Fibroblast of upper back skin (primary cell): Measurements from ENCODE around the gene GPT2.
A peak's percentile ranks its signal among the peaks of the same experiment; 100 is the strongest.
"Not testable (repeated sequence)": the region's sequence is repeated elsewhere in the genome, so short reads cannot be mapped to it uniquely, and the experiment has no call there.

ENCODE experiments used
- DNase-seq: peaks from one replicate; pipeline ENCODE4 v3.0.0-alpha.2; 2013

GPT2 gene

DNA sequence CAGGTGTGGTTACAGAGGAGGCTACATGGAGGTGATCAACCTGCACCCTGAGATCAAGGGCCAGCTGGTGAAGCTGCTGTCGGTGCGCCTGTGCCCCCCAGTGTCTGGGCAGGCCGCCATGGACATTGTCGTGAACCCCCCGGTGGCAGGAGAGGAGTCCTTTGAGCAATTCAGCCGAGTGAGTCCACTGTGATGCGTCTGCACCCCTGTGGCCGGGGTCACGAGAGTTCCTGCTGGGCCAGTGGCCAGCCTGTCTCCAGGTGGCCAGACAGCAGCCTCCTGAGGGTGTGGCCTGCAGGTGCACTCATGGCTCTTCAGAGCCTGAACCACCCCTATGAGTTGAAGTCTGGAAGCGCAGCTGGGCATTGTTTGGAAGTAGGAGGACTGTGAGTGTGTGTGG, 38.1 kb downstream of the GPT2 start:
- no peak for DNase-seq

DNA sequence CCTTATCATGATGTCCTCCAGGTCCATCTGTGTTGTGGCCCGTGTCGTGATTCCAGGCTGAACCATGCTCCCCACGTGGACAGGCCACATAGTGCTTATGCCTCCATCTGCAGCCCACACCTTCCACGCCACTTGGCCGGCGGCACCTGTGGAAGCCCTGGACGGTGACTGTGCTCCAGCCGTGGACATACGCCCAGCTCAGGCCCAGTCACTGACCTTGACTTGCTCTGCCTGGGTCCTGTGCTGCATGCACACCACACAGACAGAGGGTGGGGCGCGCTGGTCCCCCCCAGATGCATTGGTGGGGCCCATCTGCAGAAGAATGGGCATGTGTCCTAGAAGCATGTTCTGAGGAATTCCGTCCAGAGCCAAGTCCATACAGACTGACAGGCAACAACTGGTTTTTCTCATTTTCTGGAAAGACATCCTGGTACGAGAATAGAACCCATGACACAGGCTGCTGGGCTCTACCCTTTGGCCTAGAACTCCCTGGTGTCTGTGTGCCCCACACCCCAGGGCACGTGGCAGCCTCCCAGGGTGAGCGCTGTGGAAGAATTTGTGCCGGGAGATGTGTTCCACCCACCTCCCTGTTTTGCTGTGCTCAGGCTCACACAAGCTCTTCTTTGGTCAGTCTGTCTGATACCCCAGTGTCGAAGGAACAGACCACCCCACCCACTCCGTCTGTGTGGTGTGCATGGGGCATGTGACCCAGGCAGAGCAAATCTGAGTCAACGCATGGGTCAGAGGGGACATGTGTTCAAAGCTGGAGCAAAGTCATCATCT, 39.5 kb downstream of the GPT2 start:
- no peak for DNase-seq

DNA sequence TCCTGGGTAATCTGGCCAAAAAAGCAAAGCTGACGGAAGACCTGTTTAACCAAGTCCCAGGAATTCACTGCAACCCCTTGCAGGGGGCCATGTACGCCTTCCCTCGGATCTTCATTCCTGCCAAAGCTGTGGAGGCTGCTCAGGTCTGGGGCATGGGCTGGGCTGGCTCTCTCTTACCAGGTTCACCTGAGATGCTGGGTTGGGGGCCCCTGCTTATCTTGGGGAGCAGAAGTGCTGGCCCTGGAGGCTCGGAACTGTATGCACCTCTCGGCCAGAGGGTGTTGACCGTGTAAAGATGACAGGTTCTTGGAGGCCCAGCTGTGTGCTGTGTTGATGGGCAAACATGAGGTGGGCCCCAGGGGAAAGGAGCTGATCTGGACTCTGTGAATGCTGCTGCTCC, 40.2 kb downstream of the GPT2 start:
- no peak for DNase-seq

DNA sequence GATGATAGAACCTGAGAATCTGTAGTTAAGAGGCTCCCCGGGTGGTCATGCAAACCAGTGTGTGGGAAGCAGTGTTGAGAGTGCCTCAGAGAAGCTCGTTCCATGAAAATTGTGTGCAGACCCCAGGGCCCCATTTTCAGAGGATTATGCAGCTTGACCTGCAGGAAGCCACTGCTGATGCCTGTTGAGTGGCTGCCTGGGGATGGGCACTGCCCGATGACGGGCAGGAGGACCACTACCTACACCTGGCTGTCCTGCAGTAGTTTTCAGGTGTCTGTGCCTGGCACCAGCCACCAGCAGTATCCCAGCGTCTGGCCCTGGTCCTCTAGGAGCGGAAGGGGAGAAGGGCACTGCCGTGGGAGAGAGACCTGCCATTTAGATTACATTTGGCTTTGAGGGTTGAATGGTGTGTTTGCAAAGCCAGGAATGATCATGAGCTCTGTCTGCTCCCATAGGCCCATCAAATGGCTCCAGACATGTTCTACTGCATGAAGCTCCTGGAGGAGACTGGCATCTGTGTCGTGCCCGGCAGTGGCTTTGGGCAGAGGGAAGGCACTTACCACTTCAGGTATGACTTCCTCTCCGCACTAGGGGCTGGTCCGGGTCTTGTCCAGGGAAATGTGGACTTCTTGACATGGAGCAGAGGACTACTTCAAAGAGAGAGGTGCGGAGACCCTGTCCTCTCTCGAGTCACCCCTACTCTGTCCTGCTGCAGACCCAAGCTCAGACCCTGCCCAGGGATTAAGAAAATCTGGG, 42.5 kb downstream of the GPT2 start:
- no peak for DNase-seq

DNA sequence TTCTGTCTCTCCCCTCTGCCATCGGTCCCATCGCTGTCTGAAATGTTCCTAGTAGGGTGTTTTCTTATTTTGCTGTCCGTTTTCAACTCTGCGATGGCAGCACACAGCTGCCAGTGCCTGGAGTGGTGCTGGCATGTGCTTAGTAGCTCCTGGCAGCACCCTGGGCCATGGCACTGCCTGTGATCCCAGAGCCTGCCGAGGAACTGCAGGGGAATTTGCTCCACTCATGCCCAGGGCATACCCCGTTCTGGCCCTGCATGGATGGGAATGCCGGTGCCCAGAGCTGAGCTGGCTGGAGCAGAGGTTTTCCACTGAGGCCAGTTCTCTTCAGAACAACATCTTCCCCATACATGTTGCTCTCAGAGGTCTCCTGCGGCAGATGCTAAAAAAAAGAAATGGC, 43.1 kb downstream of the GPT2 start:
- DNase-seq = no peak

DNA sequence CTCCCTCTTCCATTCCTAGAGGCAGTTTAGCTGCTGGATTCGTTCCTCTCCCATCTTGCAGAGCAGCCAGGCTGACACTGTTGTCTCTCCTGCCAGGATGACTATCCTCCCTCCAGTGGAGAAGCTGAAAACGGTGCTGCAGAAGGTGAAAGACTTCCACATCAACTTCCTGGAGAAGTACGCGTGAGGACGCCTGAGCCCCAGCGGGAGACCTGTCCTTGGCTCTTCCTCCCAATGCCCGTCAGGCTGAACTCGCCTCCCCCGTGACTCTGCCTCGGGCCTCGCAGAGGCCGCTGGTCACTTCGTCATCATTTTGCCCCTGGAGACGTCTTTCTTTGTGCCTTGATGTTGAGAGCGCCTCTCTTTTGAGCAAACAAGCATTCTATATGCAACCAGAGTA, 44.6 kb downstream of the GPT2 start:
- no peak for DNase-seq

DNA sequence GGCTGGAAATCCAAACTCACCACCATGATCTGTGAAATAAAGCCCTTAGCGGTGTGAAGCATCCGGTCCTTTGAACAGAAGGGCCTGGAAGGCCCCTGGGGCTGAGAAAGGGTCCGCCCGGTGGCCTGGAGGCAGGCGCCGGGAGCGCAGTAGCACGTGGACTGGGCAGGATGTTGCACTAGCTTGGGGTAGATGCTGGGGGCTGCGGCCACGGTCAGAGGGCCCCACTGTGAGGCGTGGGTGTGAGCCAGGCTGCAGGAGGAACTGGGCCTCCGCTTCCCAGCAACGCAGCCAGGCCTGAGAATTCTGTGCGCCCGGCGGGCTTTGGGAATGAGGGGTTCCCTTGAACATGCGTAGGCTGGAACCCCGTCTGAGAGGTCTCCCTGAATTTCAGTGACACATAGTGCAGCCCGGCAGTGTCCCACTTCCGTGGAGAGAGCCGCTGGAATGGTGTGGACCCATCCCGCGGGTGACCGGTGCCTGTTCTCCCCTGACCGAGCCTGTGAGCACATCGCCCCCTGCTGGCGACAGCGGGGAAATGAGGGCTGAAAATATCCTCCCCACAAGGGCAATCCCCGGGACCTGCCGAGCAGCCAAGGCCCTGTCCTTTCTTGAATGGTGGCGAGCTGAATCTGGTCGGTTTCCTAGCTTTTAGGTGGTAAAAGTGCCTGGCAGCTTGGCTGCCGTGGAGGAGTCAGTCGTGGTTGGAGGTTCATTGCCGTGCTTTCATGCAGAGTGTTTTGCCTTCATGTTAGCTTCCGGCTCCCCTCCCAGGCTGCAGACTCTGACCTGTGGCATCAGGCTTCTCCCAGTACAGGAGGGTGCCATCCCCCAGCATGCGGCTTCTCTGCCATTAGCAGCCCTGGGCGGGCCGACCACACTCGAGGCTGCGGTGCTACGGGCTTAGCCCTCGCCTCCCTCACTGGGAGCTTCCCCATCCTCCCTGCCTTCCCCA, 45.5 kb downstream of the GPT2 start:
- DNase-seq = peak; percentile 31

DNA sequence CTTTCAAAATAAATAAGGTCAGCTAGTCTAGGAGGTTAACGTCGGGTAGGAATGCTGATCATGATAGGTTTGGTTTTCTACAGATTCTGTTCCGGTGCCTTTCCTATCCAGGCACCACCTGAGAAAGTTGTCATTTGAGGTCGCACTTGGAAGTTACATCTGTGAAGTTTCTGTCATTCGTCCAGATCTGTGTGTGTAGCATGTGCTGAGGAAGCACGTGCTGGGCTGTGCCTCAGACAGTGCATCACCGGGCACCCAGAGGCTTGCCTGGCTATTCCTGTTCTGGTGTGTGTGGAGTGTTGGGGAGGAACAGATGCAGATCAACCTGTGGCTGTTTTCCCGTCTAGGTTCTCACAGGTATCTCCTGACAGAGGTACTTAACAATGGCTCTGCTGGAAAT, 46.7 kb downstream of the GPT2 start:
- DNase-seq = no peak

DNA sequence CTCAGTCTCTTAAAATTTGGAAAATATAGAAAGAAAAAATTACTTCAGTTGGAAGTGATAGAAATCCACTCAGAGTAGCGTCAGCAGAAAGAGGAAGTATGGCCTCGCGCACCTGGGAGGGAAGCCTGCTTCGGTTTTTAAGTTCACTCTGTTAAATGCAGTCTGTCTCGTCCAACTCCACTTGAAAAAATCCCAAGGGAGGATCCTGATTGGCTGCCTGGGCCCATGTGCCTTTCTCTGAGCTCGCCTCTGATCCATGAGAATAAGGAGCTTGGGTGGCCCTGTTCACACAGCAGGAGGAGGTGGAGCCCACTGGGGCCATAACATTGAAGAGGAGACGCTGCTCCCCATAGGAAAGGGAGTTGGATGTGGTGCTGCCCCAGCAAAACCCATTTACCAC, 48.6 kb downstream of the GPT2 start:
- DNase-seq = peak; percentile 10

DNA sequence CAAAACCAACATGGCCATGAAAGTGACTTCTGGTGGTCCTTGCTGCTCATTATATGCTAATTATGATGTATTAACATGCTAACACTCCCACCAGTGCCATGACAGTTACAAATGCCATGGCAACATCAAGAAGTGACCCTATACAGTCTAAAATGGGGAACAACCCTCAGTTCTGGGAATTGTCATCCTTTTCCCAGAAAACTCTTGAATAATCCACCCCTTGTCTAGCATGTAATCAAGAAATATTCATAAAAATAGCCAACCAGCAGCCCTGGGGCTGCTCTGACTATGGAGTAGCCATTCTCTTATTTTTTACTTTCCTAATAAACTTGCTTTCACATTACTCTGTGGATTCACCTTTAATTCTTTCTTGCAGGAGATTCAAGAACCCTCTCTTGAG, 53.4 kb downstream of the GPT2 start:
- no peak for DNase-seq

DNA sequence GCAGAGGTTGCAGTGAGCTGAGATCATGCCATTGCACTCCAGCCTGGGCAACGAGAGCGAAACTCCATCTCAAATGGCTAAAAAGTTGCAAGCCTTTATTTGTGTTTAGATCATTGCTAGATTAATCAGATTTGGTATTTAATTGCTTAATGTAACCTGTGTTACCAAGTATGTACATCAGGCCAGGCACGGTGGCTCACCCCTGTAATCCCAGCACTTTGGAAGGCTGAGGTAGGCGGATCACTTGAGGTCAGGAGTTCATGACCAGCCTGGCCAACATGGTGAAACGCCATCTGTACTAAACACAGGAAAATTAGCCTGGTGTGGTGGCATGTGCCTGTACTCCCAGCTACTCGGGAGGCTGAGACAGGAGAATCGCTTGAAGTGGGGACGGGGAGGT, 60.6 kb downstream of the GPT2 start:
- not testable (repeated sequence) for DNase-seq

DNA sequence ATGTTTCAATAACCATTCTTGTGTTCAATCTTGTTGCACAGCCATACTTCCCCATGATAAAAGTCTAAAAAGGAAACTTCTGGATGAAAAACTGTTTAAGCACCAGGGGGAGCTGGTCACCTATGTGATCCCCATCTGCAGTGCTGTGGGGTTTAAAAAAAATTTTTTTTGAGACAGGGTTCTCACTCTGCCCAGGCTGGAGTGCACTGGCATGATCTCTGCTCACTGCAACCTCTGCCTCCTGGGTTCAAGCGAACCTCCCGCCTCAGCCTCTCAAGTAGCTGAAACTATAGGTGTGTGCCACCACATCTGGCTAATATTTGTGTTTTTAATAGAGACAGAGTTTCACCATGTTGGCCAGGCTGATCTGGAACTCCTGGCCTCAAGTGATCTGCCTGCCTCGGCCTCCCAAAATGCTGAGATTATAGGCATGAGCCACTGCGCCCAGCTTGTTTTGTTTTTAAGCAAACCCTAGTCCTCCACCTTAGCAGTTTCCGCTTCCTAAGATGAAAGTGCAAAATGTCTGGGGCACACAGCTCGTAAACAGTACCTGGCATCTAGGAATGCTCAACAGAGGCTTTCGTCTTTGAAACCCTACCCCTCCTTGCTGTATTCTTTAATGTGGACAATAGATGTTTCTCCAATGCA, 63.9 kb downstream of the GPT2 start:
- DNase-seq = peak; percentile 27

DNA sequence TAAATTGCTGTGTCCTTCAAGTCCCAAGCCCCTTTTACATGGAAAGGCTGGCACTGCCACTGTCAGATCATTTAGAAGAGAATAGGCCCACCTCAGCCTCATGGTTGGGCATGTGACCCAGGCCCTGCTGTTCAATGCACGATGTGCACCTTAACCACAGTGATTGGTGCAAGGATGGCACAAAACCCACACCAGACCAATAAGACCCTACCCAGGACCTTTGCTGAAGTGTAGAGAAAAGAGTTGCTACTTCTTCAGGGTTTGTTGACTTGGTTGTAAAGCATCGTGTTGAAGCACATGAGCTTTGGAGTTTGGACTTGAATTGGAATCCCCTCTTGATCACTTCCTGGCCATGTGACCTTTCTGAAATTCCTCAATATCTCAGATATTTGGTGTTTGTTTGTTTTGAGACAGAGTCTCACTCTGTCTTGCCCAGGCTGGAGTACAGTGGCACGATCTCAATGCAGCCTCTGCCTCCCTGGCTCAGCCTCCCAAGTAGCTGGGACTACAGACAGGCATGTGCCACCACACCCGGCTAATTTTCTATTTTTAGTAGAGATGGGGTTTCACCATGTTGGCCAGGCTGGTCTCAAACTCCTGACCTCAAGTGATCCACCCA, 64.5 kb downstream of the GPT2 start:
- DNase-seq = no peak

DNA sequence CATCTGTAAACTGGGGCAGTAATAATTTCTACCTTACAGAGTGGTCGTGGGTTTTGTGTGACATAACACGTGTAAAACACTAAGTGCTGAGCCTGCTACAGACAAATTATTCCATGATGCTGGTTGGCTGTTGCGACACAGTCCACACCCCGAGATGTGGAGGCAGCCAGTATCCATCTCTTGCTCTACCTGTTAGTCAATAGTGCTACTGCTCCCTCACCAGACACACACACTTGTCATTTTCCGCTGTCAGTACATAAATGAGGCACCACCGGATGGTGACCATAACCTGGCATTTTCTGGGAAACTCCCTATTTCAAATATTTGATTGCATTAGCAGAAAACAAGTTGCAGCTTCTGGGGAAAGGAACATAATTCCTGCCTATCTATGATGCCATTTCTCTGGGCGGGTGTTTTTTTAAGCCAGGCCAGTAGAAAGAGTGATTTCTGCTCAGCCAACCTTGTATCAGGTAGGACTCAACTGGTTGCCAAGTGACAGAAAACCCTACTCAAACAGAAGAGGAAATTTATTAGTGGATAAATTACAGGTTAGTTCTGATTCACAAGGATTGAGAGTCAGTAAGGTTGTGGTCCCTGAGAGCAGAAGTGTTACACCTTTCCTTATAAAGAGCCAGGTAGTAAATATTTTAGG, 65.2 kb downstream of the GPT2 start:
- DNase-seq = no peak

DNA sequence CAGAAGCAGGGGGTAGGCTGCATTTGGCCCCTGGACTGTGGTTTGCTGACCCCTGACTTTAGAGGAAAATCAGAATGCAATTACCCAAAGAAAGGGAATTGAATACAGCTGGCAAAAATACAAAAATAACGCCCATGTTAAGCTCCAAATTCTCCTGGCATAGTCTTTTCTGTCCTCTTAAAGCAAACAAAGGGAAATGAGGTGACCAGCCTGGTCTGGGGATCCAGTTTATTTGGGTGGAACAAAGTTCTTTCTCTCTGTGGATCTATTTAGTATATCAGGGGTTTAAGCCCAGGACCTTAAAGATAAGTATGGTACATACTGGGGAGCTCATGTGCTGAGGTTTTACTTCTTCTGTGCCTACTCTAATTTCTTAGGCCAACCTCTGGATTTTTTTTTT, 65.8 kb downstream of the GPT2 start:
- no peak for DNase-seq

DNA sequence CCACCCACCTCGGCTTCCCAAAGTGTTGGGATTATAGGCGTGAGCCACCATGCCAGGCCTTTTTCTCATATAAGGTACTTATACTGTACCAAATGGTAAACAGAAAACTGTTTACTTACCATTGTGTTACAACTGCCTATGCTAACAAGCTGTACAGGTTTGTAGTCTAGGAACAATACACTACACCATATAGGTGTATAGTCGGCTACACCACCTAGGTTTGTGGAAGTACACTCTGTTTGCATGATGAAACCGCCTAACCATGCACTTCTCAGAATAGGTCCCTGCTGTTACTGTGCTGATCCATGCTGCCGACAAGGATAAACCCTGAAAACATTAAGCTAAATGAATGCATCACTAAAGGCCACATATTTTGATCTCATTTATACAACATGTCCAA, 70.4 kb downstream of the GPT2 start:
- no peak for DNase-seq

DNA sequence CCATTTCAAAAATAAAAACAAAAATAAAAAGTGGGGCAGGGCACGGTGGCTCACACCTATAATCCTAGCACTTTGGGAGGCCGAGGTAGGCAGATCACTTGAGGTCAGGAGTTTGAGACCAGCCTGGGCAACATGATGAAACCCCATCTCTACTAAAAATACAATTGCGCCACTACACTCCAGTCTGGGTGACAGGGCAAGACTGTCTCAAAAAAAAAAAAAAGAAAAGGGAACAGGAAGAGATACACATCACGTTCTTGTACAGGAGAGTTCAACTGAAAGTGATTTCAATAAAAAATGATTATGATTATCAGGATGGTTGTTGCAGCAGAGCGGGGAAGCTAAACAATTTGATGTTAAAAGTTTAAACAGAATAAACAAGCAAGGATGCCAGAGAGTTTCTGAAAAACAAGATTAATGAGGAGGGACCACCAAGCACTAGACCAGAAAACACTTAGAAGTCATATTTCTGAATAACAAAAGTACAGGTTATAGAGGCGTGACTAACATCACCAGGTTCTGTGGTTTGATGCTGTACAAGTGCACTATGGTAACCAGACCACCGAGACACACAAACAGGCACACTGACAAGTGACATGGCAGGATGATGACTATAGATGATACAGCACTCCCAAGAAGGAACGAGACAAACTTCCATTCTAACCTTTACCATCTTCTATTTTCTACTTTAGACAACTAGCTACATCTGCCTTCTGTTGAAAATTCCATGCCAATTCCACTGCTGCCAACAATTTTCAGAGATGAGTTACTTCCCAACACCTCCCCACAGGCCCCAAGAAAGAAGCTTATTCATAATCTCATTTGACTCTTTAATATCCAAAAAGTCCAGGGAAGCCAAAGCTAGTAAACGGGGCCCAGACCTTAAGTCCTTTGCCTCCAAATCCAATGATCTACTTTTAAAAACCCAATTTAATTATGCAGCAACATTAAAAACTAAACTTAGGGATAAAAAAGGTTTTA, 77.5 kb downstream of the GPT2 start:
- DNase-seq = peak; percentile 5

DNA sequence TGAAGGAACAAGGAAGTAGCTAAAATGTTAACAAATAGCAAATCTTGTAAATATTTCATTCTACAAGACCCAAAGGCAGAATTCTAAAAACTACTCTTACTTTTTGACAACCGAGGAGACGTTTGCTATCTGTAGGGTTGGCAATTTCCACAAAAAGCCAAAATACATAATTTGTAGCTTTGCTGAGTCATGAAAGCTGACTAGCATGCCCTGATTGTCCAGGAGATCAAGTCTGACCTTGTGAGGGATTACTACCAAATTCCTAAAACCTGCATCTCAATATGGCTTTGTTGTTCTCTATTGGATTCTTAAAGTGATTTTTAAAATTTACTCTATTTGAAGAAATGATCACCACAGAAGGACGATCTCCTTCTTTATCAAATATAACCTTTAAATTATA, 78.5 kb downstream of the GPT2 start:
- no peak for DNase-seq

DNA sequence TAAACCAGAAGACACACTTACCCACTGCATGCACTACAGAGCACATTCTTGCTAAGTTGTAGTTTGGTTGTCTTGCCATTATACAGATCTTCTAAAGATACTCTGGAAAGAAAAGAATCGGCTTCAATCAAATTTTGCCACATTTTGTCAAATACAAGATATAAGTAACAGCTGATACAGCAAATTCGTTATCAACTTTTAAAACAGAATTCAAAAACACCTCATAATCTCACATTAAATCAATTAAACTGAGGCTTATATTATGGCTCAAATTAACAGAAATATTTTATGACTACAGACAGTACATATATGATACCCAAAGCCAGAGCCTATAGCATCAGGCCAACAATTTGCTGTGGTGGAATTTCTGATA, 83.9 kb downstream of the GPT2 start:
- DNase-seq = no peak

DNA sequence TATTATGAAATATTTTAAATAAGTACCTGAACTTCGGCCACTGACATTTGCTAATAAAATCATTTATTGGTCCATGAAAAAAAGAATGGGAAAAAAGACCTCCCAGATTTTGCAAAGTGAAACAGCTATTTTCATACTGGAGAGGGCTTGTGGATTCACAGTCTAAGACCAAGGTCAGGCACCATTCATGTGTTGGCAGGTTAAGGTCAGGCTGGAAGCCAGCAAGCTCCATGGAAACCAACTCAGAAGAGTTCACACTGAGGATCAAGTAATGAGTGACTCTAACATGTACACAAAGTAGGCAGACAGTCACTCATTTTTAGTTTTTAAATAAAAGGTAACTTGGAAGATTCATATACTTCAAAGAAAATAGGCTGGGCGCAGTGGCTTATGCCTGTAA, 85.9 kb downstream of the GPT2 start:
- no peak for DNase-seq

DNA sequence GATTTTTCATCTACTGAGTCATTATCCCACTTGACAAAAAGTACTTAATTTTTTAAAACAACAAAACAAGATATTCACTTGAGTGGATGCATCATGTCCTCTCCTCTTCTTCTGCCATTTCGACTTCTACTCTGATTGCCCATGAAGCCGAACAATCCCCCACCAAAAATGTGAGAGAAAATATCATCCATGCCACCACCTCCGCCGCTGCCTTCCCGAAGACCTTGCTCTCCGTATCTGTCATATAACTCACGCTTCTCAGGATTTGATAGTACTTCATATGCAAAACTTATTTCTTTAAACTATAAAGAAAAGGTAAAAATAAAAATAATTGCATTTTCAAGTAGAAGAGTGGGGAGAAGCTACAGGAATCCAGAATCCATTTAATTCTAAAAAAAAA, 87.1 kb downstream of the GPT2 start:
- DNase-seq = no peak
